Vagina (tissue), 2 donors: ENCODE measurements around the gene TGFBR3L.

ENCODE experiments used
- POLR2A ChIP-seq, 2 donors: fragments of 450-650 bp; IDR thresholded peaks; one replicate each; pipeline ENCODE4 v1.6.1; 2017; ENCODE audit warnings: antibody characterized with exemption in 2 of 2, mild to moderate bottlenecking in 2 of 2, moderate library complexity in 2 of 2
- POLR2AphosphoS5 ChIP-seq, 2 donors: sonication (generic); formaldehyde crosslinking; IDR thresholded peaks; one replicate each; pipeline ENCODE4 v1.9.0; 2017; ENCODE audit warnings: antibody characterized with exemption in 2 of 2, mild to moderate bottlenecking in 2 of 2, low read depth in 1 of 2; ENCODE audit not compliant: insufficient read depth in 1 of 2
- TF ChIP-seq, protein P1 (sequence below), 3 experiments: fragments of 450-650 bp in 2 of 3; fragments of 200-600 bp in 1 of 3; sonication (generic) in 1 of 3; IDR thresholded peaks; one replicate each; pipeline ENCODE4 v1.5.1; 2017 to 2019; ENCODE audit warnings: antibody characterized with exemption in 3 of 3, mild to moderate bottlenecking in 2 of 3, moderate library complexity in 2 of 3

DNA sequence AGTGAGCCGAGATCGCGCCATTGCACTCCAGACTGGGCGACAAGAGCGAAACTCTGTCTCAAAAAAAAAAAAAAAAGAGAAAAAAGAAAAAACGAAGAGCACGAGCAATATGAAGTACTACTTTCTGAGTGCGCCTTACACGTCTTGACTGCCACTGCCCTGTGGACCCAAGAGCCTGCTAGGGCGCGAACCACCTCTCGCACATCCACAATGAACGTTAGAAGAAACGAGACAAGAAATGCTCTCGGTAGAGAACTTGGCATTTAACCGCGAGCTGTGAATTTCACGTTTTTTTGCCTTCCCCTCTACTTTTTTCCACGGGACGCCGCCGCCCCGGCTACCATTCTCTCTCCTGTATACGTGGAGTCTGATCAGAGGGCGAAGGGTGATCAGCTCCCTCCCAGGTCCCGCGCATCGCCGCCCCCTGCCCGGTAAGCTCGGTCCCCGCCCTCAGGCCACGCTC lies 28.4 kb downstream of the TGFBR3L start:
- TF ChIP-seq, protein P1, sequence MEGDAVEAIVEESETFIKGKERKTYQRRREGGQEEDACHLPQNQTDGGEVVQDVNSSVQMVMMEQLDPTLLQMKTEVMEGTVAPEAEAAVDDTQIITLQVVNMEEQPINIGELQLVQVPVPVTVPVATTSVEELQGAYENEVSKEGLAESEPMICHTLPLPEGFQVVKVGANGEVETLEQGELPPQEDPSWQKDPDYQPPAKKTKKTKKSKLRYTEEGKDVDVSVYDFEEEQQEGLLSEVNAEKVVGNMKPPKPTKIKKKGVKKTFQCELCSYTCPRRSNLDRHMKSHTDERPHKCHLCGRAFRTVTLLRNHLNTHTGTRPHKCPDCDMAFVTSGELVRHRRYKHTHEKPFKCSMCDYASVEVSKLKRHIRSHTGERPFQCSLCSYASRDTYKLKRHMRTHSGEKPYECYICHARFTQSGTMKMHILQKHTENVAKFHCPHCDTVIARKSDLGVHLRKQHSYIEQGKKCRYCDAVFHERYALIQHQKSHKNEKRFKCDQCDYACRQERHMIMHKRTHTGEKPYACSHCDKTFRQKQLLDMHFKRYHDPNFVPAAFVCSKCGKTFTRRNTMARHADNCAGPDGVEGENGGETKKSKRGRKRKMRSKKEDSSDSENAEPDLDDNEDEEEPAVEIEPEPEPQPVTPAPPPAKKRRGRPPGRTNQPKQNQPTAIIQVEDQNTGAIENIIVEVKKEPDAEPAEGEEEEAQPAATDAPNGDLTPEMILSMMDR (IDR thresholded peaks at IDR 0.05) = no peak
- no peak for TF ChIP-seq POLR2AphosphoS5 (IDR thresholded peaks at IDR 0.05; ENCODE audit: insufficient read depth in 1 of 2, low read depth in 1 of 2)
- TF ChIP-seq POLR2A (IDR thresholded peaks at IDR 0.05) = no peak
